GM12874 (cell line): Measurements from ENCODE around the gene ZNF423.

ENCODE experiments used
- CTCF ChIP-seq: IDR thresholded peaks from 2 replicates; pipeline ENCODE4 v1.5.1; 2011; ENCODE audit warnings: low read depth, mild to moderate bottlenecking, control low read depth, low read length, moderate library complexity; ENCODE audit not compliant: insufficient read depth

Gene ZNF423

GRCh38 chr16:49564496-49565229 lies 291.2 kb downstream of the ZNF423 start:
- no peak for TF ChIP-seq CTCF

GRCh38 chr16:49563666-49564065 lies 292.2 kb downstream of the ZNF423 start:
- TF ChIP-seq CTCF: no peak

- TF ChIP-seq CTCF: no peak
These were observed 293.7 kb downstream of the ZNF423 start for GRCh38 chr16:49562228-49562627.

GRCh38 chr16:49560004-49560830 lies 295.7 kb downstream of the ZNF423 start:
- no peak for TF ChIP-seq CTCF

- TF ChIP-seq CTCF: no peak
These were observed 296.7 kb downstream of the ZNF423 start for GRCh38 chr16:49559242-49559641.

- no peak for TF ChIP-seq CTCF
These were observed 297.5 kb downstream of the ZNF423 start for GRCh38 chr16:49558451-49558850.

- TF ChIP-seq CTCF: 0 out of 2 replicates have a peak, but pooled peaks have one; percentile 14
These were observed 299.1 kb downstream of the ZNF423 start for GRCh38 chr16:49556606-49557446.
